GM13976 (cell line): ENCODE data around the gene ATP11A.

Experiments used
- DNase-seq: peaks from one replicate; pipeline ENCODE4 v3.0.0; 2012; ENCODE audit warnings: low spot score
- CTCF ChIP-seq: IDR thresholded peaks from 2 replicates; pipeline ENCODE4 v1.5.1; 2012; ENCODE audit warnings: borderline replicate concordance, mild to moderate bottlenecking; ENCODE audit not compliant: insufficient read depth; ENCODE audit errors: extremely low read depth, missing control alignments, control extremely low read depth
- in situ Hi-C: fragments of 300-500 bp; cut with MboI; formaldehyde crosslinking; loops from one replicate; pipeline ENCODE4 v1.12.0; 2022; ENCODE audit warnings: low sequenced_read_pairs, mixed read lengths, inconsistent platforms; ENCODE audit not compliant: unreplicated experiment

Gene ATP11A

GRCh38 chr13:112931028-112931934, 241.4 kb downstream of the ATP11A start:
- in situ Hi-C loops: loop anchor here (25.0 kb wide), 1 partner anchor 456 kb away; no protein-coding TSS in a partner anchor
- TF ChIP-seq CTCF: no peak
- no peak for DNase-seq

GRCh38 chr13:112932971-112933370, 243.1 kb downstream of the ATP11A start:
- in situ Hi-C loops: loop anchor here (25.0 kb wide), 1 partner anchor 454 kb away; no protein-coding TSS in a partner anchor
- TF ChIP-seq CTCF: no peak
- no peak for DNase-seq

GRCh38 chr13:112933649-112934048, 243.8 kb downstream of the ATP11A start:
- in situ Hi-C loops: loop anchor here (25.0 kb wide), 1 partner anchor 454 kb away; no protein-coding TSS in a partner anchor
- no peak for DNase-seq
- TF ChIP-seq CTCF: no peak

GRCh38 chr13:112934078-112934477, 244.2 kb downstream of the ATP11A start:
- no peak for TF ChIP-seq CTCF
- in situ Hi-C loops: loop anchor here (25.0 kb wide), 1 partner anchor 453 kb away; no protein-coding TSS in a partner anchor
- DNase-seq: no peak
